Hindlimb muscle (tissue), 1 donor: ENCODE data around the gene BRIP1. TPM values are rescaled to one million over a fixed set of nuclear protein-coding genes. Genes with fewer than 3 reads are reported as not detected.
"Not testable (repeated sequence)": the region's sequence is repeated elsewhere in the genome, so short reads cannot be mapped to it uniquely, and the experiment has no call there.

ENCODE experiments used
- DNase-seq: peaks from one replicate; pipeline ENCODE4 v3.0.0-alpha.2; 2013
- polyA plus RNA-seq: library from polyadenylated mRNA; unstranded; fragments of 120-200 nt; gene quantifications from one replicate; pipeline ENCODE4 v1.2.1, GENCODE V29; 2013; ENCODE audit not compliant: insufficient read length

The BRIP1 gene
- polyA plus RNA-seq, 1 donor, result 4.3 TPM

DNA sequence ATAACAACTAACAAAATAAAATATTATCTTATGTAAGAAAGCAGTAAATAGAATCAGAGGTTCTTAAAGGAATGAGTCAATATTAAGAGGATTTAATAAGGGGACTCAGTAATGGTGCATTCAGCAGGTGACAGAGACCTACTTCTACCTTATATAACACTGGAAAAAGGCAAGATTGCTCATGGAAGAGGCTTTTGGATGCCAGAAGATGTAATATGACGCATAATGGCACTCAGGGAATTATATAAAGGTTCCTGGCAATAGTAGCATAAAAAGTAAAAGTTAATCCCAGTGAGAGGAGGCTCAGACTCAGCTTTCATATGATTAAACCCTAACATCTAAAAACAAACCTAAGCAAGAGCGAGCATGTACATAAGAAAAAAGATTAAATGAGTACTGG is 136.4 kb downstream of the BRIP1 start:
- no peak for DNase-seq

DNA sequence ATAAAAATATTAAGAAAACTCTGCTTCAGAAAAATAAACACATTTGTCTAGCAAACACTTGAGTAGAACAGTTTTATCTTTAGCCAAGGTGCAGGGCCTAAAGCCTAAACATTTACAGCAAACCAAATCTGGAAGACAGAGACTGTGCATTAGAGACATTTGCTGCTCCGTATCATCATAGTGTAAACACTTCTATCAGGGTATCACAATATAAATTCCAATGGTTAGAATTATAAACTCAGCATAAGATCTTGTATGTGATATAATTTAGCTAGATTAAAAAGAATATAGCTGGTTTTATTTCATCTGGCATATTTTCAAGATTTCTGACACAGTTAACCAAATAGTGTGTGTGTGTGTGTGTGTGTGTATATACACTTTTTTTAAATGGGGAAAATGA is 138.6 kb downstream of the BRIP1 start:
- DNase-seq, result no peak

DNA sequence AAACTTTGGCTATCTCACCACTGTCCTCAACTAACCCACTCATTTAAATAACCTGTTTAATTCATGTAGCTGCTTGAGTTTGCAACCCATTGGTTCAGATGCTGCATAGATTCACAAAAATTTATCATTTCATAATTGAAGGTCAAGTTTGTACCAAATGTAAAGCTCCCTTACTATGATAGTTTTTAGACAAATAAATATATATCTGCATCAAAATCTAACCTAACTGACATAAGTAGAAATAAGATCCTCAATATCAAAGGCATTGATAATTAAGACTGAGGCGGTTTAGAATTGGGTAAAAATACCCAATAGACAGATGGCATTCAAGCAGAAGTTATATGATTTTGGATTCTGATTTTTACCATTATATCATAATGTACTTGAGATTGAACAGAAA is 139.4 kb downstream of the BRIP1 start:
- no peak for DNase-seq

DNA sequence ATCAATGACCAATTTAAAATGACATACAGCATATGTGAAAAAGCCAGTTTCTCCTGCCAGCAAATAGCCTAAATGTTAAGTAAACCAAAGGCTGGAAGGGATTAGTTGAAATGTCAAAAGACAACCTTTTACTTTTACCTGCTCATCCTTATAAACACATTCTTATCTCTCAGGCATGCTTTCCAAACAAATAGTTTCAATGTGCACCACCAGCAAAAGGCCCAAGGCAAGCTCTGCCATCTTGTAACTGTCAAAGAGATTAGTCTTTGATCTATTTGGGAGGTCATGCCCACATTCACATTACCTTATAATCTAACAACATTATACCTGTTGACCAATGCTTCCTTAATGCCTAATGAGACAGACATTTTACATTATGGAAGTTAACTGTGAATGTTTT is 140.1 kb downstream of the BRIP1 start:
- DNase-seq, result no peak

DNA sequence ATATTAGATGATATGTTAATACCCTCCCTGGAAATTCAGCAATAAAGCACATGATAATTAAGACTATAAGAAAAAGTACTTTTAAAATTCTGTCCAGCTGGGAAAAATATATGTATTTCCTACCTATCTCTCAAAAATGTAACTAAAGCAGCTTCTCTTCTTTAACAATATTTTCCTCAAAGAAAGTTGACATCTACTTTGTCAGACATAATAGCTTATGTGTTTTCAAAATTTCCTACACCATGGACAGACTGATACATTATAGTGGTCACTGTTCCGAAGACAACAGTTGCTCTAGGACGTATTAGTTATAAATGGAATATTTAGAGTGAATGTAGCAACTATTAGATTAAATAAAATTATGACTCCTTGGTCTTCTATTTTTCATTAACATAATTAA is 140.9 kb downstream of the BRIP1 start:
- no peak for DNase-seq

DNA sequence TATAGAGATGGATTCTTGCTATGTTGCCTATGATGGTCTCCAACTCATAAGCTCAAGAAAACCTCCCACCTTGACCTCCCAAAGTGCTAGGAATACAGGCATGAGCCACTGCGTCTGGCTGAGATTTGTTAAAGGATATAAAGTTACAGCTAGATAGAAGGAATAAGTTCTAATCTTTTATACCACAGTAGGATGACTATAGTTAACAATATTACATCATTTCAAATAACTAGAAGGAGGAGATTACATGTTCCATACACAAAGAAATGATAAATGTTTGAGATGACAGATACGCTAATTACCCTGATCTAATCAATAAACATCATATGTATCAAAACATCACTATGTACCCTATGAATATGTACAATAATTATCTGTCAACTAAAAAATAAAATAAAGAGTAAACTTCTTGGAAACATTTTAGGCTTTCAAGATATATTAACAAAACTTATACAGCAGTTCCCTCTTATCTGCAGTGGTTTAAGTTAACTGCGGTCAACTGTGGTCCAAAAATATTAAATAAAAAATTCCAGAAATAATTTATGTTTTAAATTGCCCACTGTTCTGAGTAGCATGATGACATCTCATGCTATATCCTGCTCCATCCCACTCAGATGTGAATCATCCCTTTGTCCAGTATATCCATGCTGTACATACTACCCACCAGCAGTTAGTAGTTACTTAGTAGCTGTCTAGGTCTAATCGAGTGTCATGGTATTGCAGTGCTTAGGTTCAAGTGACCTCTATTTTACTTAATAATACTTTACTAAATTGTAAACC is 143.1 kb downstream of the BRIP1 start:
- DNase-seq, result no peak

DNA sequence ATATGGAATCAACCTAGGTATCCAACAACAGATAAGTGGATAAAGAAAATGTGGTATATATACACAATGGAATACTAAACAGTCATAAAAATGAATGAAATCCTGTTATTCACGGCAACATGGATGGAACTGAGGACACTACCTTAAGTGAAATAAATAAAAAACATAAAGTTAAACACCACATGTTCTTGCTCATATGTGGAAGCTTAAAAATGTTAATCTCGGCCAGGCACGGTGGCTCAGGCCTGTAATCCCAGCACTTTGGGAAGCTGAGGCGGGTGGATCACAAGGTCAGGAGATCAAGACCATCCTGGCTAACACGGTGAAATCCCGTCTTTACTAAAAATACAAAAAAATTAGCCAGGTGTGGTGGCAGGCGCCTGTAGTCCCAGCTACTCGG is 144.1 kb downstream of the BRIP1 start:
- DNase-seq, result not testable (repeated sequence)

DNA sequence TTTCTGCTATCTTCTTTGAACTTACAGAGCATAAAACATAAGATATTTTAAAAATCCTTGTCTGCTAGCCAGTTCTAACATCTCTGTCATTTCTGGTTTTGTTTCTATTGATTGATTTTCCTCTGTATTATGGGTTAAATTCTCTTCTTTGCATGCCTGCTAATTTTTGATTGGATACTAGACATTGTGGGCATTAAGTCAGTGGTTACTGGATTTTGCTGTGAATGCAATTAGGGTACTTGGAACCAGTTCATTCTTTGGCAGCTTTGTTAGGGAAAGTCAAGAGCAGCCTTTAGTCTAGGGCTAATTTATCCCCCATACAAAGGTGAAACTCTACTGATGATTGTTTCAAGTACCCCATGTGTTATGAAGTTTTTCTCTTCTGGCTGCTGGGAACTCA is 145.3 kb downstream of the BRIP1 start:
- DNase-seq, result no peak

DNA sequence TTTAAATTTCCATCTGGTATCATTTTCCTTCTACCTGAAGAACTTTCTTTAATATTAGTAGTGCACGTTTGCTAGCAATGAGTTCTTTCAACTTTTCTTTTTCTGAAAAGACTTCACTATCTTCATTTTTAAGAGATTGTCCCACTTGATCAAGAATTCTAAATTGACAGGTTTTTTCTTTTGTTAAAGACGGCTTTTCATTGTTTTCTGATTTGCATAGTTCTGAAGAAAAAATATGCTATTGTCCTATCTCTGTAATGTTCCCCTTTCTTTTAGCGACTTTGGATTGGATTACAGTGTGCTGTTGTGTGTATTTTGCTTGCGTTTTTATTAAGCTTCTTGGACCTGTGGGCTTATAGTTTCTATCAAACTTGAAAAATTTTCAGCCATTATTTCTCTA is 146.0 kb downstream of the BRIP1 start:
- DNase-seq, result no peak

DNA sequence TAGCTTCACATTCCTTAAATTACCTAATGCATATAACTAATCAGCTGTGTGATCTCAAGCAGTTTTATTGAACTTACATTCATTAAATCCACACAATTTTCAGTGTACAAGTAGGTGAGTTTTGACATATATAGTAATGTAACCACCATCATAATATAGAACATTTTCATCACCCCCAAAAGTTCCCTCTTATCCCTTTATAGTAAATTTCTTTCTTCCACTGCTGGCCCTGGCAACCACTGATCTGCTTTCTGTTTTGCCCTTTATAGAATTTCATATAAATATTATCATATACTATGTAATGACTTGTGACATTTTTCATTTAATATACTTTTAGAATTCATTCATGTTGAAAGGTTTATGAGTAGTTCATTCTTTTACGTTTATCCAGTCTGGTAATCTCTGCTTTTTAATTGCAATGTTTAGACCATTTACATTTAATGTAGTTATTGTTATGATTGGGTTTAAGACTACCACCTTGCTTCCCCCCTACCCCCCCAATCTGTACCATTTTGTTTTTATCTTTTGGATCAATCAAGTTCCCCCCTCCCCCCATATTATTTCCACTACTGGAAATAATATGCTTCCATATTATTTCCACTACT is 147.0 kb downstream of the BRIP1 start:
- no peak for DNase-seq

DNA sequence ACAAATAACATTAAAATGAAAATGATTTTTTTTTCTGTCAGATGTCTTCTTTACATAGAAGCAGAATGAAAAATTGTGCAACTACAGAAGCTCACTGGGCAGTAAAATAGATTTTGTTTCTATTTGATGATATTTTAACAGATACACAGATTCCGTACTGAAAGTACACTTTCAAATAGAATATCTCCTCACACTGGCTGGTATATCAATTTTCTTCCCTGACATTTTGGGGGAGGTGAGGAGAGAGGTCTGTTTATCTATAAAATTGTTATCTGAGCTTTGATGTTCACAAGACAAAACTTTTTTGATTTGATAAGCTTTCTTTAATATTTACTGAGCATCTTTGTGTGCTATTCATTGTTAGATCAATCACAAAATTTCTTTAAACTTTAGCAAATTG is 148.0 kb downstream of the BRIP1 start:
- no peak for DNase-seq

DNA sequence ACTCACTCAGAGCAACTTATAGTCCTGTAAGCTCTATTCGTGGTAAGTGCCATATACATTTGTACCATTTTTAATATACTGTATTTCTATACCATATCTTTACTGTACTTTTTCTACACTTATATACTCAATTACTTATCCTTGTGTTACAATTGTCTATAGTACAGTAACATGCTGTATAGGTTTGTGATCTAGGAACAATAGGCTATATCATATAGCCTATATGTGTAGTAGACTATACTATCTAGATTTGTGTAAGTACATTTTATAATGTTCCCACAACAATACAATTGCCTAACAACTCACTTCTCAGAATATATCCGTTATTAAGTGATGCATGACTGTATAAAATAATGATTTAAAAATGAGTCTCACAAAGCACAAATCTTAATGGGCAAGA is 149.0 kb downstream of the BRIP1 start:
- no peak for DNase-seq

DNA sequence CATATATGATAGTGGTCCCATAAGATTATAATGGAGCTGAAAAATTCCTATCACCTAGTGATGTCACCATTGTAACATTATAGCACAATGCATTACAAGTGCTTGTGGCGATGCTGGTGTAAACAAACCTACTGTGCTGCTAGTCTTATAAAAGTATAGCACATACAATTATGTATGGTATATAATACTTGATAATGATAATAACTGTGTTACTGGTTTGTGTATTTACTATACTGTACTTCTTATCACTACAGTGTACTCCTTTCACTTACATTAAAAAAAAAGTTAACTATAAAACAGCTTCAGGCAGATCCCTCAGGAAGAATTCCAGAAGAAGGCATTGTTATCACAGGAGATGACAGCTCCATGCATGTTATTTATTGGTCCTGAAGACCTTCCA is 150.3 kb downstream of the BRIP1 start:
- DNase-seq, result no peak

DNA sequence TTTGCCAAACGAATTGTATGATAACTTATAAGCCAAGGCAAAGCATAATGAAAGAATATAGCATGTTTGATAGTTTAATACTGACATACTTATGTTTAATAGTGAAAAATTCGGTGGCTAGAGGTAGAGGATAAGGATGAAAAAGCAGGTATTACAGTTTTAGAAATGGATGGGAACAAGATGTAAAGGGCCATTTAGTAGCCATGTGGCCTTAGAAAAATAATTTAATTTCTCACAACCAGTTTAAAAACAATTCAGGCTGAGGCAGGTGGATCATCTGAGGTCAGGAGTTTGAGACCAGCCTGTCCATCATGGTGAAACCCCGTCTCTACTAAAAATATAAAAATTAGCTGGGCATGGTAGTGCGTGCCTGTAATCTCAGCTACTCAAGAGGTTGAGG is 152.8 kb downstream of the BRIP1 start:
- no peak for DNase-seq

DNA sequence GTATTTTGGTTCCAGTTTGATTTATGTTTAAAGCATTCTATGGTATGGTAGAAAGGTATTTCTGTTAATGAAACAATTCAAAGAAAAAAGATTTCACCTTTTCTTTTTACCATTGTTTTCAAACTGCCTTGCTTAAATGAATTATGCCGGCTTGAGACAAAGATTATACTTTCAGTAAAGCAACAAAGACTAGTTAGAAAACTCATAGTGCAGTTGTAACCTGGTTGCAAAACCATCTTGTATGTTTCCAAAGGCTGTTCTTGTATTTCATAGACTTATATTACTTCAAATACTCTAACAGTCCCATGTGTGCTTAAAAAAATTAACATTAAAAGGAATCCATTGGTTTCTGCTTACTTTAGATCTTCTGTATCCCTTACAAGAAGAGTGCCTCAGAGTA is 153.8 kb downstream of the BRIP1 start:
- DNase-seq, result no peak

DNA sequence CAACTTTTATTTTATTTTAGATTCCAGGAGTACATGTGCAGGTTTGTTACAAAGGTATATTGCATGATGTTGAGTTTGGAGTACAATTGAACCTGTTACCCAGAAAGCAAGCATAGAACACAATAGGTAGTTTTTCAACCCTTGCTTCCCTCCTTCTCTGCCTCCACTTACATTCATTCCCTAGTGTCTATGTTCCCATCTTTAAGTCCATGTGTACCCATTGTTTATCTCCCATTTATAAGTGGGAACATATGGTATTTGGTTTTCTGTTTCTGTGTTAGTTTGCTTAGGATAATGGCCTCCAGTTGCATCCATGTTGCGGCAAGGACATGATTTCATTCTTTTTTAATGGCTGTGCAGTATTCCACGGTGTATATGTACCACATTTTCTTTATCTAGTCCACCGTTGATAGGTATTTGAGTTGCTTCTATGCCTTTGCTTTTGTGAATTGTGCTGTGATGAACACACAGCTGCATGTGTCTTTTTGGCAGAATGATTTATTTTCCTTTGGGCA is 158.3 kb downstream of the BRIP1 start:
- no peak for DNase-seq

DNA sequence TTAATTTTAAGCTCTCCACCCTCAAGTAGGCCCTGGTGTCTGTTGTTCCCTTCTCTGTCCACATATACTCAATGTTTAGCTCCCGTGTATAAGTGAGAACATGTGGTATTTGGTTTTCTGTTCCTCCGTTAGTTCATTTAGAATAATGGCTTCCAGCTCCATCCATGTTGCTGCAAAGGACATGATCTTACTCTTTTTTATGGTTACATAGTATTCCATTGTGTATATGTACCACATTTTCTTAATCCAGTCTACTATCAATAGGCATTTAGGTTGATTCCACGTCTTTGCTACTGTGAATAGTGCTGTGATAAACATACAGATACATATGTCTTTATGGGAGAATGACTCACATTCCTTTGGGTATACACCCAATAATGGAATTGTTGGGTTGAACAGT is 160.9 kb downstream of the BRIP1 start:
- no peak for DNase-seq

DNA sequence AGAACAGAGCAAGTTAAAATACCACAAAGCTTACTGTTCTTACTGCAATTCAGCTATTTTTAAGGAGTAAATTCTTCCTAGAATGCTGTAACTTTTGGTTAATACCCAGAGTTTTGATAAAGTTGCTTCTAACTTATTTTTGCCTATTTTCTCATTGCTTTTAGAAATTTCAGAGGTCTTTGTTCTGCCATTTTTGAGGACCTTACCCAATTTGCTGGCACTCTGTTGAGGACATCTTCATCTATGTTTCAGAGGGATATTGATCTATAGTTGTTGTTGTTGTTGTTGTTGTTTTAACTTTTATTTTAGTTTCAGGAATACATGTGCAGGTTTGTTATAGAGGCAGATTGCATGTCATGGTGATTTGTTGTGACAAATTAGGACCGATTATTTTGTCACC is 161.3 kb downstream of the BRIP1 start:
- DNase-seq, result no peak

DNA sequence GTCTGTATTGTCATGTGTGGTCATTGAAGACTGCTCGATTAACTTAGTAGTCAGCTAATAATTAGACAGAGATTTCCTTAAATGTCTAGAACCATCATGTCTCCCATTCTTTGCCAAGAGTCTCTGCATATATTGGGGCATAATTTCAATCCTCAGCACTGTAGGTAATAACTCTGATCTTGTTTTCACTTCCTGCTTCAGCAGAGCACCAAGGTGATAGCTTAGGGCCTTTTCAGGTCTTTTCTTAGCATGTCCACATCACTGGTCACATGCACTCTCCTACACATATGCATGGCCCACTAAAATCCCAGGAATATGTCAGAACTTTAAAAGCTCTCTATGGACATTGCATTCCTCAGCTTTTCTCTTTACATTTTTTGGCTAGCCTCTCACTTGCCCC is 162.0 kb downstream of the BRIP1 start:
- no peak for DNase-seq

DNA sequence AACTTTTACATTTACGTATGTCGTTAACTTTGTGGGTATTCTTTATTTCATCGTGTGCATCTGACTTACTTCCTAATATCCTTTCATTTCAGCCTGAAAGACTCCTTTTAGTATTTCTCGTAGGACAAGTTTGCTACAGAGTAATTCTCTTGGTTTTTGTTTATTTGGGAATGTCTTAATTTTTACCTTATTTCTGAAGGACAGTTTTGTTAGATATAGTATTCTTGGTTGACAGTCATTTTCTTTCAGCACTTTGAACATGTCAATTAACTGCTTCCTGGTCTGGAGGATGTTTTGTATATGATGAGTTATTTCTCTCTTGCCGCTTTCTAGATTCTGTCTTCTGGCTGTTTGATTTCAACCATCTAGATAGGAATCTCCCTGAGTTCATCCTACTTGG is 163.1 kb downstream of the BRIP1 start:
- DNase-seq, result no peak

DNA sequence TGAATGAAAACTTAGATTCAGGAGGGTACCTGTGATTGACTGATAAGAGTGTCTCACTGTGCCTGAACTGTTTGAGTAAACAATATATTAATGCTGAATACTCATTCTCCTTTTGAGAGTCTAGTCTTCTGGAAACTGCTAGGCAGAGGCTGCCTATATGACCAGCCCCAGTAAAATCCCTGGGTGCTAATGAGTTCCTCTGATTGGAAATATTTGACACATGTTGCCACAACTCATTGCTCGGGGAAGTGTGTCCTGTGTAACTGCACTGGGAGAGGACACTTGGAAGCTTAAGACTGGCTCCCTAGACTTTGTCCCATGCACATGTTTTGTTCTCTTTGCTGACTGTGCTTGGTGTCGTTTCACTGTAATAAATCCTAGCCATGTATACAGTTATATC is 163.6 kb downstream of the BRIP1 start:
- DNase-seq, result no peak

DNA sequence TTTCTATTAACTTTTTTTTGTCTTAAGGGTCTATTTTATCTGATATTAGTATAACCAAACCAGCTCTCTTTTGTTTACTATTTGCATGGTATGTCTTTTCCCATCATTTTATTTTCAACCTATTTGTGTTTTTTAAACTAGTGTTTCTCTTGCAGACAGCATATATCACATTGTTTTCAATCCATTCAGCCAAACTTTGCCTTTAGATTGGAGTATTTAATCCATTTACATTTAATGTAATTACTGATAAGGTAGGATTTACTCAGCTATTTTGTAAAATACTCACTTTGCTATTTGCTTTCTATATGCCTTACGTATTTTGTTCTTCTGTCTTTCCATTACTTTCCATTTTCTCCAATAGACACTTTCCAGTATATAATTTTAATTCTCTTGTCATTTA is 164.3 kb downstream of the BRIP1 start:
- no peak for DNase-seq

DNA sequence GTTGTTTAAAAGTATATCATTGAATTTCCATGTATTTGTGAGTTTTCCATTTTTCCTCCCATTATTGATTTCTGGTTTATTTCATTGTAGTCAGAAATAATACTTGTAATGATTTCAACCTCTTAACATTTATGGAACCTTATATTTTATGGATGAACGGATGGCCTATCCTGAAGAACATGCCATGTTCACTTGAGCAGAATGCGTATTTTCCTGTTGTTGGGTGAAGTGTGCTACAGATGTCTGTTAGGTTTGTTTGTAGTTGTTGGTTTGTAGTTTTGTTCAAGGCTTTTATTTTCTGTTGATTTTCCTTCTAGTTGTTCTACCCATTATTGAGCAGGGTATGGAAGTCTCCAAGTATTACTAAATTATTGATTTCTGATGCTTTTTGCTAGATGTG is 165.1 kb downstream of the BRIP1 start:
- no peak for DNase-seq

DNA sequence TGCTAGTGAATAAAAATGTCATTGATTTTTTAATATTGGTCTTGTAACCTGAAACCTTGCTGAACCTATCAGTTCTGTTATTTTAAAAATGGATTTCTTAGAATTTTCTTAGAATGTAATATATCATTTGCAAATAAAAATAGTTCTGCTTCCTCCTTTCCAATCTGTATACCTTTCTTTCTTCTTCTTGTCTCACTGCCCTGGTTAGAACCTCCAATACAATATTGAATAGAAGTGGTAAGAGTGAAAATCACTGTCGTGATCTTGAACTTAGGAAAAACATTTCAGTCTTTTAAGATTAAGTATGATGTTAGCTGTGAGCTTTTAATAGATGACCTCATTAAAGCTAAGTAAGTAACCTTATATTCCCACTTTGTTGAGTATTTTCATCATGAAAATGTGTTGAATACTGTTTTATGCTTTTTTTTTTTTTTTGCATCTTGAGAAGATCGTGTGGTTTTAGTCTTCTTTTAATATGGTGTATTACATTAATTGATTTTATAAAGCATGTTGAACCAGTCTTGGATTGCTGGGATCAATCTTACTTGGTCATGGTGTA is 167.5 kb downstream of the BRIP1 start:
- no peak for DNase-seq
